GM12878 (cell line): Measurements from ENCODE around the gene LY6G5B. TPM values are rescaled to one million over a fixed set of nuclear protein-coding genes. Genes with fewer than 3 reads are reported as not detected.

Source experiments
- BACH1 ChIP-seq: fragments of 450-650 bp; IDR thresholded peaks from 2 replicates; pipeline ENCODE4 v1.6.1; 2017; ENCODE audit warnings: mild to moderate bottlenecking, borderline replicate concordance
- BCL3 ChIP-seq: IDR thresholded peaks from 2 replicates; pipeline ENCODE4 v1.6.1; 2011; ENCODE audit warnings: borderline replicate concordance, low read depth, mild to moderate bottlenecking, moderate library complexity, low read length; ENCODE audit not compliant: insufficient read depth, poor library complexity, severe bottlenecking
- CBX3 ChIP-seq: fragments of 200-600 bp; sonication (generic); IDR thresholded peaks from 2 replicates; pipeline ENCODE4 v1.6.1; 2016; ENCODE audit warnings: low read depth, borderline replicate concordance
- EP300 ChIP-seq, 2 experiments: fragments of 150-350 bp in 1 of 2; IDR thresholded peaks; 2 replicates each; pipeline ENCODE4 v1.6.1; 2011 to 2012; ENCODE audit warnings: low read depth in 2 of 2, low read length in 2 of 2, borderline replicate concordance in 1 of 2, improper control_type of control experiment in 1 of 2, inconsistent platforms in 1 of 2; ENCODE audit not compliant: control insufficient read depth in 1 of 2
- JUNB ChIP-seq: IDR thresholded peaks from 2 replicates; pipeline ENCODE4 v1.6.1; 2016; ENCODE audit warnings: antibody characterized with exemption, mild to moderate bottlenecking
- MAX ChIP-seq: IDR thresholded peaks from 2 replicates; pipeline ENCODE4 v1.6.1; 2012; ENCODE audit warnings: low read depth, low read length, improper control_type of control experiment
- MTA2 ChIP-seq: fragments of 450-650 bp; IDR thresholded peaks from 2 replicates; pipeline ENCODE4 v1.6.1; 2016; ENCODE audit warnings: low read depth, mild to moderate bottlenecking, moderate library complexity
- MTA3 ChIP-seq: IDR thresholded peaks from 2 replicates; pipeline ENCODE4 v1.6.1; 2012; ENCODE audit warnings: low read length, inconsistent platforms, borderline replicate concordance
- RUNX3 ChIP-seq: IDR thresholded peaks from 2 replicates; pipeline ENCODE4 v1.6.1; 2012; ENCODE audit warnings: low read length, inconsistent platforms
- SMC3 ChIP-seq: IDR thresholded peaks from 2 replicates; pipeline ENCODE4 v1.6.1; 2011; ENCODE audit warnings: low read length, improper control_type of control experiment, borderline replicate concordance
- SPI1 ChIP-seq: IDR thresholded peaks from 2 replicates; pipeline ENCODE4 v1.6.1; 2011; ENCODE audit warnings: low read depth, mild to moderate bottlenecking, low read length, moderate library complexity, borderline replicate concordance; ENCODE audit not compliant: insufficient read depth
- TAF1 ChIP-seq: IDR thresholded peaks from 2 replicates; pipeline ENCODE4 v1.6.1; 2011; ENCODE audit warnings: mild to moderate bottlenecking, low read depth, low read length, borderline replicate concordance
- TBL1XR1 ChIP-seq: IDR thresholded peaks from 2 replicates; pipeline ENCODE4 v1.6.1; 2012; ENCODE audit warnings: low read depth, low read length, improper control_type of control experiment
- TCF3 ChIP-seq: IDR thresholded peaks from 2 replicates; pipeline ENCODE4 v1.6.1; 2012; ENCODE audit warnings: low read depth, mild to moderate bottlenecking, low read length, borderline replicate concordance; ENCODE audit not compliant: insufficient read depth
- YBX1 ChIP-seq: fragments of 450-650 bp; IDR thresholded peaks from 2 replicates; pipeline ENCODE4 v1.6.1; 2016; ENCODE audit warnings: antibody characterized with exemption
- YY1 ChIP-seq: IDR thresholded peaks from 2 replicates; pipeline ENCODE4 v1.6.1; 2011; ENCODE audit warnings: low read depth, mild to moderate bottlenecking, low read length
- ZNF24 ChIP-seq: fragments of 450-650 bp; IDR thresholded peaks from 2 replicates; pipeline ENCODE4 v1.6.1; 2017; ENCODE audit warnings: antibody characterized with exemption, mild to moderate bottlenecking
- ZZZ3 ChIP-seq: IDR thresholded peaks from 2 replicates; pipeline ENCODE4 v1.6.1; 2011; ENCODE audit warnings: low read depth; ENCODE audit not compliant: control insufficient read depth, insufficient read length
- polyA plus RNA-seq, 11 experiments: library from polyadenylated mRNA; depleted of rRNA in 4 of 11; unstranded in 6 of 11; stranded (reverse) in 5 of 11; fragments of >200 nt; fragmentation: Nextera tagmentation in 4 of 11; fragmentation: Illumina TruSeq in 1 of 11; extraction: Ambion mirVana in 4 of 11; extraction: Trizol in 1 of 11; gene quantifications; 1 replicate in 1 of 11; 2 replicates in 10 of 11; pipeline versions ENCODE4 v1.2.1 to v1.2.3, GENCODE V29; 2011 to 2016; ENCODE audit warnings: inconsistent platforms in 2 of 11, missing spikeins in 2 of 11, low read depth in 1 of 11
- total RNA-seq, 4 experiments: library from RNA; depleted of rRNA in 3 of 4; stranded (reverse); fragments of >200 nt in 3 of 4; fragmentation: Illumina TruSeq in 1 of 4; extraction: Trizol in 1 of 4; gene quantifications; 2 replicates each; pipeline versions ENCODE4 v1.2.1 to v1.2.3, GENCODE V29; 2013 to 2021
- TF ChIP-seq, protein P1 (sequence below): IDR thresholded peaks from 2 replicates; pipeline ENCODE4 v1.6.1; 2012; ENCODE audit warnings: improper control_type of control experiment, low read depth, low read length; ENCODE audit not compliant: insufficient replicate concordance
- TF ChIP-seq, protein P2 (sequence below): fragments of 450-650 bp; IDR thresholded peaks from 2 replicates; pipeline ENCODE4 v1.6.1; 2014; ENCODE audit warnings: mild to moderate bottlenecking

LY6G5B gene
- total and polyA plus RNA-seq, 10 of the 15 experiments (the other 5 are each of a cell fraction or from before 2014, with no cell fraction given) = 3.2 to 16.5 (median 7.5) TPM

DNA sequence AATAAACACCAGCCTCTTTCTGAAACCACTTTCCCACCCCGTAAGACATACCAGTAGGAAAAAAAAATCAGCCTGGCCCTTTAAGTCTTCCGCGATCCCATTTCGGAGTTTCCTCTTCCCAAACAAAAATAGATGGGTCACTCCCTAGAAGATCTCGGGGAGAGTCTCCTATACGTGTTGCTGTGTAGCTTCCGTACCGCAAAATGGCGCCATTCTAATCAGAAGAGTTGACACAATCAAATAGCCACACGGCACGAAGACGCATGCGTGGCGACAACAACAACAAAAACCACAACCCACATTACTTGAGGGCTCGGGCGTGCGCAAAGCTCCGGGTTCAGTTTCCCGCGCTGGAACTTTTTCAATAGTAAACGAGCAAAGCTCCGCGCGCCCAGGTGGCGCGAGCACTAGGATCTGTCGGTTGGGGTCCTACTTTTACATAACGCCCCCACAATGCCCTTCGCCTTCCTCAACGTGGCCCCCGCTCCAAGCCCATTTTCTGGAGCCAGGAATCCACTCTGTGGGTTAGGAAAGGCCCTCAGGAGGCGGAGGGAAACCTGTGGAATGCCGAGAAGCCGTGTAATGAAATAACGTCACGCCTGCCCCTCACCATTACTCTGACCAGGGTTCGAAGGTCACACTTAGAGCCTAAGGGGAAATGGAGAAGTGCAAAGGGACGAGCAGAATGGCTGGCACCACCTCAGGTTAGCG is 4.8 kb upstream of the LY6G5B start, which contains the start of gene GPANK1 (continued):
- TF ChIP-seq JUNB (no peak), TAF1 (peak; percentile 72), ZNF24 (no peak), SPI1 (peak; percentile 75; the same call in 1 of the 2 replicates), YY1 (peak; percentile 98), RUNX3 (peak; percentile 96), MTA3 (no peak), TCF3 (no peak), MTA2 (no peak), BCL3 (no peak), SMC3 (no peak), CBX3 (no peak), TBL1XR1 (peak; percentile 10; the same call in 1 of the 2 replicates), BACH1 (peak; percentile 8; the same call in 1 of the 2 replicates), EP300 (IDR thresholded peaks at IDR 0.05; ENCODE audit: borderline replicate concordance in 1 of 2, control insufficient read depth in 1 of 2, low read depth in 2 of 2, low read length in 2 of 2) (peak; percentile 23 to 28; a peak in 2 of 4 replicates), YBX1 (no peak), MAX (peak; percentile 70; the same call in 1 of the 2 replicates), ZZZ3 (no peak)
- TF ChIP-seq, protein P1, sequence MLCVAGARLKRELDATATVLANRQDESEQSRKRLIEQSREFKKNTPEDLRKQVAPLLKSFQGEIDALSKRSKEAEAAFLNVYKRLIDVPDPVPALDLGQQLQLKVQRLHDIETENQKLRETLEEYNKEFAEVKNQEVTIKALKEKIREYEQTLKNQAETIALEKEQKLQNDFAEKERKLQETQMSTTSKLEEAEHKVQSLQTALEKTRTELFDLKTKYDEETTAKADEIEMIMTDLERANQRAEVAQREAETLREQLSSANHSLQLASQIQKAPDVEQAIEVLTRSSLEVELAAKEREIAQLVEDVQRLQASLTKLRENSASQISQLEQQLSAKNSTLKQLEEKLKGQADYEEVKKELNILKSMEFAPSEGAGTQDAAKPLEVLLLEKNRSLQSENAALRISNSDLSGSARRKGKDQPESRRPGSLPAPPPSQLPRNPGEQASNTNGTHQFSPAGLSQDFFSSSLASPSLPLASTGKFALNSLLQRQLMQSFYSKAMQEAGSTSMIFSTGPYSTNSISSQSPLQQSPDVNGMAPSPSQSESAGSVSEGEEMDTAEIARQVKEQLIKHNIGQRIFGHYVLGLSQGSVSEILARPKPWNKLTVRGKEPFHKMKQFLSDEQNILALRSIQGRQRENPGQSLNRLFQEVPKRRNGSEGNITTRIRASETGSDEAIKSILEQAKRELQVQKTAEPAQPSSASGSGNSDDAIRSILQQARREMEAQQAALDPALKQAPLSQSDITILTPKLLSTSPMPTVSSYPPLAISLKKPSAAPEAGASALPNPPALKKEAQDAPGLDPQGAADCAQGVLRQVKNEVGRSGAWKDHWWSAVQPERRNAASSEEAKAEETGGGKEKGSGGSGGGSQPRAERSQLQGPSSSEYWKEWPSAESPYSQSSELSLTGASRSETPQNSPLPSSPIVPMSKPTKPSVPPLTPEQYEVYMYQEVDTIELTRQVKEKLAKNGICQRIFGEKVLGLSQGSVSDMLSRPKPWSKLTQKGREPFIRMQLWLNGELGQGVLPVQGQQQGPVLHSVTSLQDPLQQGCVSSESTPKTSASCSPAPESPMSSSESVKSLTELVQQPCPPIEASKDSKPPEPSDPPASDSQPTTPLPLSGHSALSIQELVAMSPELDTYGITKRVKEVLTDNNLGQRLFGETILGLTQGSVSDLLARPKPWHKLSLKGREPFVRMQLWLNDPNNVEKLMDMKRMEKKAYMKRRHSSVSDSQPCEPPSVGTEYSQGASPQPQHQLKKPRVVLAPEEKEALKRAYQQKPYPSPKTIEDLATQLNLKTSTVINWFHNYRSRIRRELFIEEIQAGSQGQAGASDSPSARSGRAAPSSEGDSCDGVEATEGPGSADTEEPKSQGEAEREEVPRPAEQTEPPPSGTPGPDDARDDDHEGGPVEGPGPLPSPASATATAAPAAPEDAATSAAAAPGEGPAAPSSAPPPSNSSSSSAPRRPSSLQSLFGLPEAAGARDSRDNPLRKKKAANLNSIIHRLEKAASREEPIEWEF = no peak
- TF ChIP-seq, protein P2, sequence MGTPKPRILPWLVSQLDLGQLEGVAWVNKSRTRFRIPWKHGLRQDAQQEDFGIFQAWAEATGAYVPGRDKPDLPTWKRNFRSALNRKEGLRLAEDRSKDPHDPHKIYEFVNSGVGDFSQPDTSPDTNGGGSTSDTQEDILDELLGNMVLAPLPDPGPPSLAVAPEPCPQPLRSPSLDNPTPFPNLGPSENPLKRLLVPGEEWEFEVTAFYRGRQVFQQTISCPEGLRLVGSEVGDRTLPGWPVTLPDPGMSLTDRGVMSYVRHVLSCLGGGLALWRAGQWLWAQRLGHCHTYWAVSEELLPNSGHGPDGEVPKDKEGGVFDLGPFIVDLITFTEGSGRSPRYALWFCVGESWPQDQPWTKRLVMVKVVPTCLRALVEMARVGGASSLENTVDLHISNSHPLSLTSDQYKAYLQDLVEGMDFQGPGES = no peak
